ENCODE results near the gene NOL4L. TPM values are rescaled to one million over a fixed set of nuclear protein-coding genes. Genes with fewer than 3 reads are reported as not detected.
"Not testable (repeated sequence)": the region's sequence is repeated elsewhere in the genome, so short reads cannot be mapped to it uniquely, and the experiment has no call there.

The NOL4L gene
- total RNA-seq, 2 donors from 2014 or later, result 60.9 to 62.9 TPM

DNA sequence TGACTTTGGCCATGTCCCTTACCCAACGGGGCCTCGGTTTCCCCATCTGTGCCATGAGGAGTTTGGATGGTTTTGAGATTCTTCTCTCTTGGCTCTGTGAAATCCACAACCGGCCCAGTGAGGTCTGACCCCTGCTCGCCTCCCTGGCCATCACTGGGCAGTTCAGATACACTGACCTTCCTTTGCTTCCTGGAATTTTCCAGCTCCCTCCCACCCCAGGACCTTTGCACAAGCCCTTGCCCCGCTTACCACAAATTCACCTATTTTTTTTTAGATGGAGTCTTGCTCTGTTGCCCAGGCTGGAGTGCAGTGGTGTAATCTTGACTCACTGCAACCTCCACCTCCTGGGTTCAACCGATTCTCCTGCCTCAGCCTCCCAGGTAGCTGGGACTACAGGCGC, 12.6 kb upstream of the NOL4L start:
- no peaks in the 10 kb centered on the region for H3K36me3 Mint-ChIP-seq (ENCODE audit: low read depth)
- ATAC-seq, result no peak
- DNase-seq, result no peak
- H3K9me3 ChIP-seq (ENCODE audit: control insufficient read depth, low read length, poor library complexity, severe bottlenecking), result no peaks in the 10 kb centered on the region
- H3K27me3 Mint-ChIP-seq, result no peaks in the 10 kb centered on the region
- peaks cover 2% of the 10 kb centered on the region for H3K4me1 Mint-ChIP-seq
- H3K27ac Mint-ChIP-seq, result peak overlapping the region; percentile 14
- H3K4me3 Mint-ChIP-seq, result no peak overlapping the region

DNA sequence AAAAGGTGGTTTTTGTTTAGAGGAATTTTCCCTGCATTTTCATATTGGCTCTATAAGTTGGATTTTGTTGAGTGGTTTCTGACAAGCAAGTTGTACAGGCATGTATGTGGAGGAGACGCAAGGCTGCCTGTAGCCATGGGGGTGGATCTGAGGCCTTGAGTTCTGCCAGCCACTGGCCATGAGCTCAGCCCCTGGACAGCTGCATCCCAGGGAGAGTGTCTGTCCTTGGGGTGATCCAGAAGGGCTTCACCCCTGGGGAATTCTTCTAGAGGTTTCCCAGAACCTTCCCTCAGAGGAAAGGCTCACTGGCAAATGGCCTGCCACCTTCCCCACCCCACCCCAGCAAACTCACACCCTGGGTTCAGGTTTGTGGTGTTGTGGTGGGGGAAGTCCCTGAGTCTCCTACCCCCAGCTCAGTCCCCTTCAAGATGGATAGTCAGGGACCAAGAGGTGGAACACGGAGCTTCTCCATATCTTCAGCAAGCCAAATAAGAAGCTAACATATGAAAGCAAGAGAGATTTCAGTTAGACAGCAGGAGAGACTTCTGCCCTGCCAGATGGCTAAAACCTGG, 11.6 kb upstream of the NOL4L start:
- Mint-ChIP-seq H3K4me3 (no peak overlapping the region), H3K27ac (no peak overlapping the region), H3K4me1 (peaks cover 2% of the 10 kb centered on the region), H3K27me3 (no peaks in the 10 kb centered on the region), H3K36me3 (ENCODE audit: low read depth) (no peaks in the 10 kb centered on the region)
- H3K9me3 ChIP-seq (ENCODE audit: control insufficient read depth, low read length, poor library complexity, severe bottlenecking), result no peaks in the 10 kb centered on the region
- ATAC-seq, result no peak
- DNase-seq, result no peak

DNA sequence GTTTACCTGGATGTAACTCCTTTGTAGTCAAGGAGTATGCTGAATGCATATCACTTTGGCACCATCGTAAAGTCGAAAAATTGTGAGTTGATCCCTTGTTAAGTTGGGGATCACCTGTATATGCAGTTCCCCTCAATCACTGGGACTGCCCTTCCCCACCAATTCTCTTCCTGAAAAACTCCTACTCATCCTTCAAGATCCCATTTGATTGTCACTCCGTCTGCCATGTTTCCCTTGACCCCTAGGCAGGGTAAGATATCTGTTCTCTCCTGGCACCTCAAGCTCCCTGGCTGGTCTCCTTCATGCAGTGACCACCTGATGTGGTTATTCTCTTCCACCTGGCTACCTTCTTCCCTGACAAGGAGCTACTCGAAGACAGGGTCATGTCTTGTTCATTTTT, 10.0 kb upstream of the NOL4L start:
- DNase-seq (no peak), ATAC-seq (no peak)
- Mint-ChIP-seq H3K27me3 (no peaks in the 10 kb centered on the region), H3K4me1 (peaks cover 5% of the 10 kb centered on the region), H3K36me3 (ENCODE audit: low read depth) (no peaks in the 10 kb centered on the region), H3K27ac (no peak overlapping the region), H3K4me3 (no peak overlapping the region)
- H3K9me3 ChIP-seq (ENCODE audit: control insufficient read depth, low read length, poor library complexity, severe bottlenecking), result no peaks in the 10 kb centered on the region

DNA sequence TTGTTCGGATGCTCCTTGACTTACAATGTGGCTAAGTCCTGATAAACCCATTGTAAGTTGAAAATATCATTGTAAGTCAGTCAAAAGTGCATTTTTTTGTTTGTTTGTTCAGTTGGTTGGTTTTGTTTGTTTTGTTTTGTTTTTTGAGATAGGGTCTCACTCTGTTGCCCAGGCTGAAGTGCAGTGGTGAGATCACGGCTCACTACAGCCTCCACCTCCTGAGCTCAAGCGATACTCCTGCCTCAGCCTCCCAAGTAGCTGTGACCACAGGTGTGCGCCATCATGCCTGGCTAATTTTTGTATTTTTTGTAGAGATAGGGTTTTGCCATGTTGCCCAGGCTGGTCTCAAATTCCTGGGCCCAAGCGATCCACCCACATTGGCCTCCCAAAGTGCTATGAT, 9.5 kb upstream of the NOL4L start:
- DNase-seq; H3K4me1 Mint-ChIP-seq; ATAC-seq; H3K9me3 ChIP-seq (ENCODE audit: control insufficient read depth, low read length, poor library complexity, severe bottlenecking); H3K36me3 Mint-ChIP-seq (ENCODE audit: low read depth); H3K27ac Mint-ChIP-seq; H3K27me3 Mint-ChIP-seq; H3K4me3 Mint-ChIP-seq: not testable (repeated sequence)

DNA sequence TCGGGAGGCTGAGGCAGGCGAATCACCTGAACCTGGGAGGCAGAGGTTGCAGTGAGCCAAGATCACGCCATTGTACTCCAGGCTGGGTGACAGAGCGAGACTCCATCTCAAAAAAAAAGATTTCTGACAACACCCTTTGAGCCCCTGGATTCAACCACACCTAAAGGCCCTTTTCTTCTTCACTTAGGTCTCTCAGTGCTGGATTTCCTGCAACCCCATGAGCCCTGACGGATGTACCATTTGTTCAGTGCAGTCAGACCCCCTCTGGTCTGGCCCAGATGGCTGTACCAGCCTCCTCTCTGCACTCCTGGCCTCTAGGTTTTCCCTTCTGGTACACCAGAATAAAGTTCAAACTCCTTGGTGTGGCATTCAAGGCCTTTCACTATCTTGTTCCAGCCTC, 9.1 kb upstream of the NOL4L start:
- H3K36me3 Mint-ChIP-seq (ENCODE audit: low read depth), result no peaks in the 10 kb centered on the region
- ATAC-seq, result no peak
- H3K9me3 ChIP-seq (ENCODE audit: control insufficient read depth, low read length, poor library complexity, severe bottlenecking), result no peaks in the 10 kb centered on the region
- H3K27ac Mint-ChIP-seq, result peak overlapping the region; percentile 75
- peaks cover 5% of the 10 kb centered on the region for H3K4me1 Mint-ChIP-seq
- H3K4me3 Mint-ChIP-seq, result no peak overlapping the region
- no peak for DNase-seq
- no peaks in the 10 kb centered on the region for H3K27me3 Mint-ChIP-seq

DNA sequence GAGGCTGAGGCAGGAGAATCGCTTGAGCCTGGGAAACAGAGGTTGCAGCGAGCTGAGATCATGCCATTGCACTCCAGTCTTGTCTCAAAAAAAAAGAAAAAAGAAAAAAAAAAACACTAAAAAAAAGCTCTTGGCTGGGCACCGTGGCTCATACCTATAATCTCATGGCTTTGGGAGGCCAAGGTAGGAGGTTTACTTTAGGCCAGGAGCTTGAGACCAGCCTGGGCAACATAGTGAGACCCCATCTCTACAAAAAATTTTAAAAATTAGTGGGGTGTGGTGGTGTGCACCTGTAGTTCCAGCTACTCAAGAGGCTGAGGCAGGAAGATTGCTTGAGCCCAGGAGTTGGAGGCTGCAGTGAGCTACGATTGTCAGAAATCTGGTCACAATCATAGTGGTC, 7.5 kb upstream of the NOL4L start:
- H3K27me3 Mint-ChIP-seq; H3K9me3 ChIP-seq (ENCODE audit: control insufficient read depth, low read length, poor library complexity, severe bottlenecking); H3K36me3 Mint-ChIP-seq (ENCODE audit: low read depth); ATAC-seq; H3K27ac Mint-ChIP-seq; H3K4me3 Mint-ChIP-seq; DNase-seq; H3K4me1 Mint-ChIP-seq: not testable (repeated sequence)

DNA sequence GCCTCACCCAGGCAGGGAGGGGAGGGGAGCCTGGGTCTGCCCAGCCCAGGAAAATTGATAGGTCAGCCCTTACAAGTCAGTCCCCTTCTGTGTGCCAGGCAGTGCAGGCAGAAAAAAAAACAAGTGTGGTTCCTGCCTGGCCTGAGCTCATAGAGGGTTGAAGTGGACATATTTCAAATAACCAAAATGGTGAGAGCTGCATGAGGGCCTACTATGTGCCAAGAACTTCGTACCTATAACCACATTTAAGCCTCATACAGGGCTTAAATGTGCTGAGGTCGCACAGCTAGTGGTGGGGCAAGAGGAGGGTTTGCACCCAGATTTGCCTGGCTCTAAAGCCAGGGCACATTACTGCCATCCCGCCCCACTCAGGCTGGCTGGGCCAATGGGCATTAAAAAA, 6.9 kb upstream of the NOL4L start:
- H3K27me3 Mint-ChIP-seq, result no peaks in the 10 kb centered on the region

DNA sequence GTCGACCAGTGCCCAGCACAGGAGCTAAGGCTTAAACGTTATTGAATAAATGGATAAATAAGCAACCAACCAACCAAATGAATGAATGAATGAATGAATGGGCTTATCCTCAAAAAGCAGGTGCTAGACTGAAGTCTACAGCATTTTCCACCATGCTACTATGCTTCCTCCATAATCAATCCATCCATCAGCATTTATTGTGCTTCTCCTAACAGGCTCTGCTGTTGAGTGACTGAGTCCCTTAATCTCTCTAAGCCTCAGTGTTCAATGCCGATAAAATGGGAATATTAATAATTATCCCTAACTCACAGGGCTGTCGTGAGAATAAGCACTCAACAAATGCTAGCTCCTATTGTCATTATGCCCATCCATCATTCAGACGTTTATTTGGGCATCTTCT, 4.6 kb upstream of the NOL4L start:
- no peaks in the 10 kb centered on the region for H3K27me3 Mint-ChIP-seq
- no peak for DNase-seq

More for the DNA sequence above, 6.9 kb upstream of the NOL4L start:
- ATAC-seq, result no peak
- no peak for DNase-seq
- H3K4me3 Mint-ChIP-seq, result no peak overlapping the region
- no peaks in the 10 kb centered on the region for H3K9me3 ChIP-seq (ENCODE audit: control insufficient read depth, low read length, poor library complexity, severe bottlenecking)
- no peaks in the 10 kb centered on the region for H3K36me3 Mint-ChIP-seq (ENCODE audit: low read depth)
- H3K4me1 Mint-ChIP-seq, result peaks cover 12% of the 10 kb centered on the region
- no peak overlapping the region for H3K27ac Mint-ChIP-seq

DNA sequence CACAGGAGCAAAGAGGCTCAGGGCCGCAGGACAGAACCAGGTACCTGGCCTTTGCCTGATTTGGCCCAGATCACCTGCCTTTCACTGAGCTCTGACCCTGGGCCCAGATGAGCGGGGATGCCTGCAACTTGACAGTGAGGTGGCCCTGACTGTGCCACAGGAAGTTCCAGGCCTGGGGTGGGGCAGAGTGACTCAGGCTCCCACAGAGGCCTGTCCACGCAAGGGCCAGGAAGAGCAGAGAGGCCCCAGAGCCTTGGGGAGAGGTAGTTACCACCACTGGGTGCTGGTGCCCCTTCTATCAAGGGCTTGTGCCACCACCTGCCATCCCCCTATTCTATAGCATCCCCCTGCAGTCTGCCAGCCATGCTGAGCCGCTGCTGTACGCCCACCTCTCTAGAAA, 4.1 kb upstream of the NOL4L start:
- Mint-ChIP-seq H3K4me3 (no peak overlapping the region), H3K27ac (no peak overlapping the region), H3K27me3 (no peaks in the 10 kb centered on the region), H3K4me1 (peaks cover 24% of the 10 kb centered on the region), H3K36me3 (ENCODE audit: low read depth) (peaks cover 3% of the 10 kb centered on the region)
- DNase-seq (no peak), ATAC-seq (no peak)
- H3K9me3 ChIP-seq (ENCODE audit: control insufficient read depth, low read length, poor library complexity, severe bottlenecking), result no peaks in the 10 kb centered on the region

More for the DNA sequence above, 4.6 kb upstream of the NOL4L start:
- Mint-ChIP-seq H3K27ac (no peak overlapping the region), H3K4me1 (peaks cover 24% of the 10 kb centered on the region), H3K36me3 (ENCODE audit: low read depth) (peaks cover 3% of the 10 kb centered on the region), H3K4me3 (no peak overlapping the region)
- ATAC-seq, result no peak
- H3K9me3 ChIP-seq (ENCODE audit: control insufficient read depth, low read length, poor library complexity, severe bottlenecking), result no peaks in the 10 kb centered on the region

DNA sequence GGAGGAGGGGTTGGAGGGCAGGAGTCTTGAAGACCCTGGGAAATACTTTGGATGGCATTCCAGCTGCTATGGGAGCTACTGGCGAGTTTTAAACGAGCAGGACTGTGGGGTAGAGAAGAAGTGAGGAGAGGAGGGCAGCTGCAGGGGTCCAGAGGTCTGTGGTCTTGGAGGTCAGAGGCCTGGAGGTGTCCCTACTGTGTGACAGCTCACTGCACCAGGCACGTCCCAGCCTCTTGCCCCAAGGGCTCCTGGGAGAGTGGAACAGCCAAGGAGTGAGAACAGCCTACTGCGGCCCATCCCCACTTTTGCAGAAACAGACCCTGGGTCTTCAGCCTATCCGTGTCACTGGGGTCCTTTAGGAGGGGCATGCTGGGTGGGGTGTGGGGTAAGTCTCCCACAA, 2.9 kb upstream of the NOL4L start:
- peaks cover 3% of the 10 kb centered on the region for H3K36me3 Mint-ChIP-seq (ENCODE audit: low read depth)
- H3K4me1 Mint-ChIP-seq, result peaks cover 24% of the 10 kb centered on the region
- H3K27ac Mint-ChIP-seq, result no peak overlapping the region
- DNase-seq (no peak), ATAC-seq (no peak)
- no peak overlapping the region for H3K4me3 Mint-ChIP-seq
- H3K9me3 ChIP-seq (ENCODE audit: control insufficient read depth, low read length, poor library complexity, severe bottlenecking), result no peaks in the 10 kb centered on the region
- no peaks in the 10 kb centered on the region for H3K27me3 Mint-ChIP-seq

DNA sequence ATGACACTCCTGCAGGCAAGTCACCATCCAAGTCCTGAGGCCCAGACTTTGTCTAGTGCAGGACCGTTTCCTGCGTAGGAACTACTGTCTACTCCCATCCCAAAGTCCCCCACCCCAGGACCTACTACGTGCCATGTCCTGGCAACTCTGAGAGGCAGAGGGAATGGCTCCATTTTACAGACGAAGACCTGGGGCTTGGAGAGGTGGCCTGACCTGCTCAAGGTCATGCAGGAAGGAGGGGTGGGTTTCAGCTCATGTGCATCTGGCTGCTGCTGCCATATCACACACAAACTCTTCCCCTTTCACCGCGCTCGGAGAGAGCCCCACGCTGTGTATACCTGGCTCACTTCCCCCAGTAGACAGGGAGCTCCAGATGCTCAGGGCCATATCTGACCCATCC, 1.2 kb upstream of the NOL4L start:
- peaks cover 3% of the 10 kb centered on the region for H3K36me3 Mint-ChIP-seq (ENCODE audit: low read depth)

DNA sequence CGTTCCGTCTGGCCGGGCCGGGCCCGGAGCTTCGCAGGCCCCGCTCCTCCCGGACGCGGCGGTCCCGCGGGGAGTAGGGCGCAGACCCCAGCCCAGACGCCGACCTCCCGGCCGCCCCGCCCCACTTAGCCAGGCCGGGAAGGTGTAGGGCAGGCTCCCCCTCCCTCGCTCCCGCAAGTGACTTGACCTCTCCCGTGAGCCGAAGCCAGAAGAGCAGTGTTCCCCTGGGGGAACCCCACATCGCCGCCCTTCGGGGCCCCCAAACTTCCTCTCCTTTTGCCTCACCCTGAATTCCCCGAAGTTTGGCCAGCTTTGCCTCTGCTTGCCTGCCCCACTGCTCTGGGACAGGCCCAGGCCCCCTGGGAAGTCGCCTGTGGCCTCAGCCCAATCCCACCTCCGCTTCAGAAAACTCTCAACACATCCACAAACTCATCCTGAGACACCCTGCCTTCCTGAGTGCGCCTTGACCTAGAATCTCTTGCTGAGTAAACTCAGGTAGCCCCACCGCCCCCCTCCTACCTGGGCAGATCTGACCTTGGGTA, 524 bp upstream of the NOL4L start:
- H3K9me3 ChIP-seq (ENCODE audit: control insufficient read depth, low read length, poor library complexity, severe bottlenecking), result no peaks in the 10 kb centered on the region
- H3K27ac Mint-ChIP-seq, result peak overlapping the region; percentile 97
- ATAC-seq (peak; percentile 7), DNase-seq (peak in 1 of 3 donors; percentile 14)
- no peaks in the 10 kb centered on the region for H3K27me3 Mint-ChIP-seq
- H3K4me3 Mint-ChIP-seq, result peak overlapping the region; percentile 96
- H3K4me1 Mint-ChIP-seq, result peaks cover 38% of the 10 kb centered on the region
- peaks cover 3% of the 10 kb centered on the region for H3K36me3 Mint-ChIP-seq (ENCODE audit: low read depth)

More for the DNA sequence above, 1.2 kb upstream of the NOL4L start:
- ATAC-seq (no peak), DNase-seq (no peak)
- peaks cover 34% of the 10 kb centered on the region for H3K4me1 Mint-ChIP-seq
- no peaks in the 10 kb centered on the region for H3K27me3 Mint-ChIP-seq
- no peaks in the 10 kb centered on the region for H3K9me3 ChIP-seq (ENCODE audit: control insufficient read depth, low read length, poor library complexity, severe bottlenecking)
- H3K27ac Mint-ChIP-seq, result peak overlapping the region; percentile 97
- peak overlapping the region; percentile 96 for H3K4me3 Mint-ChIP-seq

DNA sequence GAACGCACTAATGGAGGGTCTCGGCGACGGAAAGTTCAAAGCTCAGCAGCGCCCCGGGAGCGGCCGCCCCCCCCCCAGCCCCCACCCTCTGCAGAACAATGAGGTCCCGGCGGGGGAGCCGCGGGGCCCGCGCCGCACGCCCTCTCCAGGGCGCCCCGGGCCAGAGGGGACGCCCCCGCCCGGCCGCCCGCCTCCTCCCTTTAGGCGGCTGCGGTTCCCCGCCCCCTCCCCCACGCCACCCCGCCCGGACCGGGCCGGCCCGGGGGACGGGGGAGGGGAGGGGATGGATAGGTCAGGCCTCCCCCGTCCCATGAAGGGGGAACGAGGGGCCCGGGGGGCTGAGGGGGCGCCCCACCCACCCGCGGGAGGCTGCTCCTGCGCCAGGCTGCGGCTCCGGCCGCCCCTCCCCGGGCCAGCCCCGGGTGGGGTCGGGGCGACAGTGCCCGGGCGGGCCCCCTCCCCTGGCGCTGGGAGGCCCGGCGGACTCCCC, 1.5 kb downstream of the NOL4L start:
- peak; percentile 32 for ATAC-seq
- Mint-ChIP-seq H3K4me1 (peaks cover 53% of the 10 kb centered on the region), H3K27me3 (no peaks in the 10 kb centered on the region), H3K27ac (no peak overlapping the region), H3K4me3 (peak overlapping the region; percentile 79), H3K36me3 (ENCODE audit: low read depth) (peaks cover 3% of the 10 kb centered on the region)
- no peaks in the 10 kb centered on the region for H3K9me3 ChIP-seq (ENCODE audit: control insufficient read depth, low read length, poor library complexity, severe bottlenecking)
- DNase-seq, result peak in 2 of 3 donors; percentile 21 to 24

Data from T-helper 17 cell (primary cell).